Suprapubic skin (tissue), 3 donors: ENCODE measurements around the gene MIA.

Experiments used
- CTCF ChIP-seq, 2 donors: fragments of 200-600 bp in 1 of 2; fragments of 450-650 bp in 1 of 2; sonication (generic) in 1 of 2; IDR thresholded peaks; one replicate each; pipeline ENCODE4 v1.5.1; 2016 to 2019; ENCODE audit warnings: antibody characterized with exemption in 2 of 2, mild to moderate bottlenecking in 1 of 2, moderate library complexity in 1 of 2
- POLR2A ChIP-seq, 2 donors: fragments of 450-650 bp; IDR thresholded peaks; one replicate each; pipeline ENCODE4 v1.6.1; 2017; ENCODE audit warnings: antibody characterized with exemption in 2 of 2, mild to moderate bottlenecking in 2 of 2, moderate library complexity in 2 of 2

GRCh38 chr19:40803170-40803856, 28.0 kb downstream of the MIA start:
- TF ChIP-seq CTCF (IDR thresholded peaks at IDR 0.05) (no peak), POLR2A (IDR thresholded peaks at IDR 0.05) (no peak)
